OCI-LY1 (cell line): ENCODE measurements around the gene ADCK1.

Experiments
- H2AFZ ChIP-seq: fragments of 200-600 bp; sonication (generic), shearing (Covaris generic); 2 replicates; pipeline ENCODE4 v1.6.0; 2014; ENCODE audit warnings: antibody characterized with exemption, mild to moderate bottlenecking, low read length
- H3F3A ChIP-seq: fragments of 200-600 bp; sonication (generic), shearing (Covaris generic); 2 replicates; pipeline ENCODE4 v1.6.0; 2014; ENCODE audit warnings: mild to moderate bottlenecking, antibody characterized with exemption, low read length, moderate library complexity; ENCODE audit not compliant: insufficient read depth
- H3K27ac ChIP-seq: fragments of 200-600 bp; sonication (generic); 2 replicates; pipeline ENCODE4 v1.5.1; 2014; ENCODE audit warnings: low read length, mixed run types, mild to moderate bottlenecking, low read depth; ENCODE audit not compliant: poor library complexity, severe bottlenecking
- H3K27me3 ChIP-seq: fragments of 200-600 bp; sonication (generic); 2 replicates; pipeline ENCODE4 v1.6.0; 2014; ENCODE audit warnings: antibody characterized with exemption, mild to moderate bottlenecking, low read length, moderate library complexity; ENCODE audit not compliant: insufficient read depth
- H3K36me3 ChIP-seq: fragments of 200-600 bp; sonication (generic); 2 replicates; pipeline ENCODE4 v1.6.1; 2014; ENCODE audit warnings: mild to moderate bottlenecking, antibody characterized with exemption, low read length, moderate library complexity, mixed read lengths; ENCODE audit not compliant: insufficient read depth
- H3K4me1 ChIP-seq: fragments of 200-600 bp; sonication (generic); 2 replicates; pipeline ENCODE4 v1.5.1; 2014; ENCODE audit warnings: mild to moderate bottlenecking, low read length, moderate library complexity; ENCODE audit not compliant: insufficient read depth, severe bottlenecking
- H3K4me2 ChIP-seq: fragments of 200-600 bp; sonication (generic), shearing (Covaris generic); 2 replicates; pipeline ENCODE4 v1.6.1; 2014; ENCODE audit warnings: low read length
- H3K4me3 ChIP-seq: fragments of 200-600 bp; sonication (generic); 2 replicates; pipeline ENCODE4 v1.5.1; 2014; ENCODE audit warnings: low read length, low read depth, mild to moderate bottlenecking, mixed read lengths; ENCODE audit not compliant: poor library complexity, severe bottlenecking
- H3K79me2 ChIP-seq: fragments of 200-600 bp; shearing (Covaris generic); 2 replicates; pipeline ENCODE4 v1.6.1; 2016; ENCODE audit warnings: mixed run types, low read length, mixed read lengths; ENCODE audit not compliant: insufficient read depth
- H3K9ac ChIP-seq: fragments of 200-600 bp; sonication (generic), shearing (Covaris generic); 2 replicates; pipeline ENCODE4 v1.6.1; 2014; ENCODE audit warnings: mild to moderate bottlenecking, low read length, mixed read lengths
- H3K9me2 ChIP-seq: fragments of 200-600 bp; sonication (generic), shearing (Covaris generic); 2 replicates; pipeline ENCODE4 v1.6.1; 2014; ENCODE audit warnings: low read depth, mild to moderate bottlenecking, low read length, mixed read lengths
- H3K9me3 ChIP-seq: fragments of 200-600 bp; shearing (Covaris generic); 2 replicates; pipeline ENCODE4 v1.6.1; 2014; ENCODE audit warnings: low read length, mixed read lengths
- H4K20me1 ChIP-seq: fragments of 200-600 bp; sonication (generic), shearing (Covaris generic); 2 replicates; pipeline ENCODE4 v1.6.0; 2016; ENCODE audit warnings: mild to moderate bottlenecking, low read length; ENCODE audit not compliant: insufficient read depth
- CTCF ChIP-seq: fragments of 200-600 bp; sonication (generic), shearing (Covaris generic); IDR thresholded peaks from 2 replicates; pipeline ENCODE4 v1.5.1; 2017; ENCODE audit warnings: mild to moderate bottlenecking, antibody characterized with exemption, low read length, moderate library complexity, mixed read lengths
- EZH2 ChIP-seq: fragments of 200-600 bp; sonication (generic), shearing (Covaris generic); IDR thresholded peaks from 2 replicates; pipeline ENCODE4 v1.8.0; 2017; ENCODE audit warnings: borderline replicate concordance, mixed run types, mild to moderate bottlenecking, antibody characterized with exemption, low read length, moderate library complexity, mixed read lengths

Gene ADCK1

GRCh38 chr14:77921818-77922217 lies 121.9 kb downstream of the ADCK1 start:
- H3K79me2 ChIP-seq = no peaks in the 10 kb centered on the region
- no peaks in the 10 kb centered on the region for H4K20me1 ChIP-seq
- no peaks in the 10 kb centered on the region for H3K27me3 ChIP-seq
- H3K27ac ChIP-seq = no peak overlapping the region
- H3K9me3 ChIP-seq = no peaks in the 10 kb centered on the region
- H3K4me1 ChIP-seq = no peaks in the 10 kb centered on the region
- no peaks in the 10 kb centered on the region for H3F3A ChIP-seq
- H3K9ac ChIP-seq = no peak overlapping the region
- no peak for TF ChIP-seq CTCF
- TF ChIP-seq EZH2 = no peak
- no peak overlapping the region for H2AFZ ChIP-seq
- H3K36me3 ChIP-seq = no peaks in the 10 kb centered on the region
- no peaks in the 10 kb centered on the region for H3K9me2 ChIP-seq
- H3K4me2 ChIP-seq = no peak overlapping the region
- no peak overlapping the region for H3K4me3 ChIP-seq

DNA sequence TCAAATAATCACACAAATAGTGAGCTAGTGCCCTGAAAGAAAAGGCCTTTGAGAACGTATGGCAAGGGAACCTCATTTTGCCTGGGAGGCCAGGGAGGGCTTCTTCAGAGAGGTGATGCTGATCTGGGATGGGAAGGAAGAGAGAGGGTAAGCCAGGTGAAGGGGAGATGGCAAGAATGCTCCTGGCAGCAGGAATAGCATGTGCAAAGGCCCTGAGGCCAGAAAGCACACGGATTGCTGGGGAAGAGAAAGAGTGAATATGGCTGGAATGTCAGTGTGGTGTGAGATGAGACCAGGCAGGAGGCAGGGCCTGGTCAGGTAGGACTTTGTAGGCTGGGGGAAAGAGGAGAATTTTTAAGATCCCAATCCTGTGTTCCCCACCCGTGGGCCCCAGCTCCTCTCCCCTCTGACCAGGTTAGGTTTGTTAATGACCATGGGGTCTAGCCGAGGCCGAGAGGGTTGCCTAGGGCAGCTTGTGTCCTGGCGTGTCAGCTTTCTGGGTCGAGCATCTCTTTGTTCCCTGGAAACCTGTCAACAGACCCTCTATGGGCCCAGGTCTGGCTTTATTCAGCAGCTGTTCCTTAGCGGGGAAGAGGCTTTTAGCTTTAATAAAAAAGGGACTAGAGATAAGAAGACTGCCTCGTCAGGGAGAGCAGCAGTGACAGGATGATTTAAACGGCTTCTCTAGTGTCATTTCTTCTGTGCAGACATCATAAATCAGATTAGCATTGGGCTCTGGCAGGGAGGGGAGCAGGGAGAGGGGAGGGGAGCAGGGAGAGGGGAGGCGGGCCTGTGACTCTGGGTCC lies 123.4 kb downstream of the ADCK1 start:
- H3K9me3 ChIP-seq = no peaks in the 10 kb centered on the region
- no peak overlapping the region for H3K9ac ChIP-seq
- H3K4me3 ChIP-seq = no peak overlapping the region
- no peaks in the 10 kb centered on the region for H3K27me3 ChIP-seq
- no peak overlapping the region for H2AFZ ChIP-seq
- H3F3A ChIP-seq = no peaks in the 10 kb centered on the region
- TF ChIP-seq CTCF (no peak), EZH2 (no peak)
- no peaks in the 10 kb centered on the region for H3K9me2 ChIP-seq
- H3K79me2 ChIP-seq = no peaks in the 10 kb centered on the region
- H3K36me3 ChIP-seq = no peaks in the 10 kb centered on the region
- no peak overlapping the region for H3K27ac ChIP-seq
- H3K4me1 ChIP-seq = no peaks in the 10 kb centered on the region
- H3K4me2 ChIP-seq = no peak overlapping the region
- no peaks in the 10 kb centered on the region for H4K20me1 ChIP-seq

DNA sequence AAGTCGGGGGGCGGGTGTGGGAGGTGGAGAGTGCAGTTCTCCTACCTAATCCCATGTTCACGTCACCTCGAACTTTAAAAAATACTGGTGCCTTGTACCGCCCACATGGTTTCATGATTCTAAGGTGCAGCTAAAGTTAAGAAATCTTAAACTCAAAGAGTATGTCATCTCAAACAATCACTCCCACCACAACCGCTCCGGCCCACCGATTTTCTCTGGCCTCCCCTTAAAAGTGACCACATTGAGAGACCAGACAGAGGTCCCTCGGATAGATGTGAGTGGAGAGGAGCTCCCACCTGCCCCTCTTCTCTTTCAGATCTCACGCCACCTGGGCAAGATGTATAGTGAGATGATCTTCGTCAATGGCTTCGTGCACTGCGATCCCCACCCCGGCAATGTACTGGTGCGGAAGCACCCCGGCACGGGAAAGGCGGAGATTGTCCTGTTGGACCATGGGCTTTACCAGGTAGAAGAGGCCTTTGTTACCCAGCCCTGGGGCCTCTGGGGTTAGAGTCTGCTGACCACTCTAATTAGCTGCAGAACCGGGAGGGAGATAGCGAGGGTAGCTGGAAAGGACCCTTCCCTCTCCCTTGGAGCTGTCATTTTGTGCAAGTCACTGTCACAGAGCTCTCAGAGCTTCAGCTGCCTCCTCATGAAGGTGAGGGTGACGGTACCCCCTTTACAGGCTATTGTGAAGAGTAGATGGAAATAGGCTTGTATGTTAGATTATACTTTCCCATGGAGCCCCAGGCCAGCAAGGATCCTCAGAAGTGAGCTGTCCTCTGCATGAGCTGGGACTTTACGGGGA lies 124.4 kb downstream of the ADCK1 start:
- Histone ChIP-seq H4K20me1 (no peaks in the 10 kb centered on the region), H3F3A (no peaks in the 10 kb centered on the region), H3K4me3 (no peak overlapping the region), H3K27me3 (no peaks in the 10 kb centered on the region), H3K4me2 (no peak overlapping the region), H3K9me3 (no peaks in the 10 kb centered on the region), H2AFZ (no peak overlapping the region), H3K4me1 (no peaks in the 10 kb centered on the region), H3K27ac (no peak overlapping the region), H3K36me3 (no peaks in the 10 kb centered on the region), H3K79me2 (no peaks in the 10 kb centered on the region), H3K9me2 (no peaks in the 10 kb centered on the region), H3K9ac (no peak overlapping the region)
- TF ChIP-seq EZH2 (no peak), CTCF (no peak)
